ENCODE results near the gene HIVEP3. TPM values are rescaled to one million over a fixed set of nuclear protein-coding genes. Genes with fewer than 3 reads are reported as not detected.
A peak's percentile ranks its signal among the peaks of the same experiment; 100 is the strongest.

HIVEP3 gene
- total RNA-seq, 4 donors from 2014 or later, result 1.4 to 3.0 (median 2.3) TPM

DNA sequence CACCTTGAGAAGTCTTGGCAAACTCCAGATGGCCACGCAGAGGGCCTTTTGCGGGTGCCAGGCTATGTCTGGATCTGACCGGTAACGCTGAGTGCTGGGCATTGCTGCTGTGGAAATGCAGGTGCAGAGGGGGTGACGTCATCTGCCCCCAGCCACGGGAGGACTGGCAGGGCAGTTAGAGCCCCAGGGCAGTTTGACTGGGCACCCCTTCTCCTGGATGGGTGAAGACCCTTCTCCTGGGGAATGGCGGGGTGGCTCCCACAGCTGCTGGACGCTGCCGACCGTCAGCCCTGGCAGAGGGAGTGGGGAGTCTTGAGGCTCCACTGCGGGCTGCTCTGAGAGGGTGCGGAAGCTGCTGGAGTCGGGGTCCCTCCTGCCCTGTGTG is 421.7 kb downstream of the HIVEP3 start:
- H3K9me3 ChIP-seq, result no peaks in the 10 kb centered on the region
- H3K27ac ChIP-seq (replicated peaks in 1 of 4), result peak overlapping the region; percentile 90 to 93 (median 90)
- peak overlapping the region in 2 of 4 donors; percentile 48 to 57 for H3K4me3 ChIP-seq
- H3K4me1 ChIP-seq, result peaks cover 57 to 70% (median 61%) of the 10 kb centered on the region in 4 donors
- H3K36me3 ChIP-seq, result no peaks in the 10 kb centered on the region
- WGBS, result 100% methylated on average over 5 of the region's 13 CpGs
- intact Hi-C loops (cut with DNase I), result no loop called here
- H3K27me3 ChIP-seq, result no peaks in the 10 kb centered on the region
- TF ChIP-seq EP300 (IDR thresholded peaks at IDR 0.05) (no peak), POLR2A (IDR thresholded peaks at IDR 0.05; ENCODE audit: low read depth) (no peak), POLR2AphosphoS5 (IDR thresholded peaks at IDR 0.05) (no peak)
- TF ChIP-seq, protein P1, sequence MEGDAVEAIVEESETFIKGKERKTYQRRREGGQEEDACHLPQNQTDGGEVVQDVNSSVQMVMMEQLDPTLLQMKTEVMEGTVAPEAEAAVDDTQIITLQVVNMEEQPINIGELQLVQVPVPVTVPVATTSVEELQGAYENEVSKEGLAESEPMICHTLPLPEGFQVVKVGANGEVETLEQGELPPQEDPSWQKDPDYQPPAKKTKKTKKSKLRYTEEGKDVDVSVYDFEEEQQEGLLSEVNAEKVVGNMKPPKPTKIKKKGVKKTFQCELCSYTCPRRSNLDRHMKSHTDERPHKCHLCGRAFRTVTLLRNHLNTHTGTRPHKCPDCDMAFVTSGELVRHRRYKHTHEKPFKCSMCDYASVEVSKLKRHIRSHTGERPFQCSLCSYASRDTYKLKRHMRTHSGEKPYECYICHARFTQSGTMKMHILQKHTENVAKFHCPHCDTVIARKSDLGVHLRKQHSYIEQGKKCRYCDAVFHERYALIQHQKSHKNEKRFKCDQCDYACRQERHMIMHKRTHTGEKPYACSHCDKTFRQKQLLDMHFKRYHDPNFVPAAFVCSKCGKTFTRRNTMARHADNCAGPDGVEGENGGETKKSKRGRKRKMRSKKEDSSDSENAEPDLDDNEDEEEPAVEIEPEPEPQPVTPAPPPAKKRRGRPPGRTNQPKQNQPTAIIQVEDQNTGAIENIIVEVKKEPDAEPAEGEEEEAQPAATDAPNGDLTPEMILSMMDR (IDR thresholded peaks at IDR 0.05), result no peak
- no peak for DNase-seq (ENCODE audit: extremely low spot score)

DNA sequence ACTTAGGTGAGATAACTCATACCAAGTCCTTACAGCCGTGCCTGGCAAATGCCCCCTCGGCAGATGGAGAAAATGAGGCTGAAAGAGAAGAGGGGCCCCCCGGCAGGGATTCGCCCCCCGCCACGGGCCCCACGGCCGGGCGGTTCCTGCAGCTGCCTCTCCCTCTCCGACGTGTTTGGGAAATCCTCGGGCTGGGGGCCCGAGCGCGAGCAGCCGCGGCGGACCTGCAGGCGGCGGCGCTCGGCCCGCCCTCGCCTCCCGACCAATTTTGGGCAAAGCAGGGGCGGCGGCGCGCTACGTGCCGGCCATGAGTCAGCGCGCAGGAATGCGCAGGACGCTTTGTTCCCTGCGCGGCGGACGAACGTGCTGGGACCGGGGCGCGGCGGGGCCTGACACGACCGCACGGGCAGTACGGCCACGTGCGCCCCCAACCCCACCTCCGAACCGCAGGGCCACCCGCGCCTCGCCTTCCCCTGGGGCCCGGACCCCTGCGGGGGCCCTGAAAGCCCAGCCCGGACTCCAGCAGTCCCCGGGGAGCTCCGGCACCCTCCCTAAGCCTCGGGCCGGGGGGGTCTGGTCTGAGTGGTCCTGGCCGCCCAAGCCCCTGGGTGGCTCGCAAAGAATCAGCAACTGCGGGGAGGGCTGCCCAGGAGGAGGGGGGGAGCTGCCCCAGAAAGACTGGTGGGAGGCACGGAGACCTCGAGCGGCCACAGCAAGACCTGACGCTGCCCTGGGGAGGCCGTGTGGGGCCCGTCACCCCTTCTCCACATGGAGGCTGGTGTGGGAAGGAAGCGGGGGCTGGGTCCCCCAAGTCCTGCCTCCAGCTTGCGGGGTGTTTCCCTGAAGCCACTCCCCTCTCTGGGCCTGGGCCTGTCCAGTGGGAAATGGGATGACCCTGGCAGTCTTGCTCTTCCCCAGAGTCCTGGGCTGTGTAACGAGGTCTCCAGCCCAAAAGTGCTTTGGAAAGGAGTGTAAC is 422.4 kb downstream of the HIVEP3 start:
- intact Hi-C loops (cut with DNase I), result no loop called here
- WGBS, result 22% methylated on average over 21 of the region's 74 CpGs
- peak overlapping the region; percentile 90 to 93 (median 90) for H3K27ac ChIP-seq (replicated peaks in 1 of 4)
- no peaks in the 10 kb centered on the region for H3K9me3 ChIP-seq
- peak; percentile 94 for DNase-seq (ENCODE audit: extremely low spot score)
- TF ChIP-seq POLR2A (IDR thresholded peaks at IDR 0.05; ENCODE audit: low read depth), result peak; percentile 43
- TF ChIP-seq, protein P1 (IDR thresholded peaks at IDR 0.05), result peak in 2 of 3 experiments; percentile 21 to 29
- peak; percentile 99 for TF ChIP-seq EP300 (IDR thresholded peaks at IDR 0.05)
- TF ChIP-seq POLR2AphosphoS5 (IDR thresholded peaks at IDR 0.05), result peak; percentile 98
- peak overlapping the region; percentile 46 to 57 (median 48) for H3K4me3 ChIP-seq
- no peaks in the 10 kb centered on the region for H3K27me3 ChIP-seq
- H3K4me1 ChIP-seq, result peaks cover 57 to 66% (median 61%) of the 10 kb centered on the region in 4 donors
- no peaks in the 10 kb centered on the region for H3K36me3 ChIP-seq

DNA sequence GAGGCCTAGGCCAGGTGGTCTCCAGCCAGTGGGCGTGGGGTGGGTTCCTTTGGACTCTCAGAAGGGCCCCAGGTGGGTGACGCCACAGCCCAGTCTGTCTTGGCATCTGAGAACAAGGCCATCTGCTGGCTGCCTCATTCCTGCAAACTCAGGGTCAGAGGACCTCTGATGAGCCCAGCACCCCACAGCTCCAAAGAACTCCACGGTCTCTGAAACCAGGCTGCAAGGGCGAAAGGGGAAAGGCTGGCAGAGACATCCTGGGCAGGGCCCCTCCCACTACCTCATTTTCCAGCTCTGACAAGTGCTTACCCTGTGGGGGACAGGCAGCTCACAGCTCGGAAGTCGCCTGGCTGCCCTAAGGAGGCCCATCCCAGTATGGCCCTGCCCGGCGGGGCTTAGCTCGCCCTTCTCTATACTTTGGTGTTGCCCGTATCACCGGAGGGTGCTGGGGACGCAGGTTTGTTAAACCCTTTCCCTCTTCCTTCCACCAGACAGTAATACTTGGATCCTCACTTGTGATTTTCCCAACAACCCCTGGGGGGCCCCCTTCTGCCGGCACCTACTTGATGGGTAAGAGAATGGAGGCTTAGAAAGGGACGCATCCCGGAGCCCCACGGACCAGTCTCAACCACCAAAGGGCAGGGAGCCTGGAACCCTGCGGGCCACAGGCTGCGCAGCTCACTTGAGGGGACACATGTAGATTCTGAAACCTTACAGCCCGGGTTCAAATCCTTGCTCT is 423.3 kb downstream of the HIVEP3 start:
- no peak for DNase-seq (ENCODE audit: extremely low spot score)
- H3K36me3 ChIP-seq, result no peaks in the 10 kb centered on the region
- H3K9me3 ChIP-seq, result no peaks in the 10 kb centered on the region
- peak overlapping the region; percentile 90 to 93 (median 90) for H3K27ac ChIP-seq (replicated peaks in 1 of 4)
- H3K4me3 ChIP-seq, result peak overlapping the region; percentile 46 to 57 (median 48)
- intact Hi-C loops (cut with DNase I), result no loop called here
- no peaks in the 10 kb centered on the region for H3K27me3 ChIP-seq
- 71% methylated on average over 13 of the region's 19 CpGs for WGBS
- no peak for TF ChIP-seq POLR2AphosphoS5 (IDR thresholded peaks at IDR 0.05)
- TF ChIP-seq, protein P1 (IDR thresholded peaks at IDR 0.05), result peak in 2 of 3 experiments; percentile 21 to 25
- peaks cover 53 to 59% (median 54%) of the 10 kb centered on the region in 4 donors for H3K4me1 ChIP-seq

DNA sequence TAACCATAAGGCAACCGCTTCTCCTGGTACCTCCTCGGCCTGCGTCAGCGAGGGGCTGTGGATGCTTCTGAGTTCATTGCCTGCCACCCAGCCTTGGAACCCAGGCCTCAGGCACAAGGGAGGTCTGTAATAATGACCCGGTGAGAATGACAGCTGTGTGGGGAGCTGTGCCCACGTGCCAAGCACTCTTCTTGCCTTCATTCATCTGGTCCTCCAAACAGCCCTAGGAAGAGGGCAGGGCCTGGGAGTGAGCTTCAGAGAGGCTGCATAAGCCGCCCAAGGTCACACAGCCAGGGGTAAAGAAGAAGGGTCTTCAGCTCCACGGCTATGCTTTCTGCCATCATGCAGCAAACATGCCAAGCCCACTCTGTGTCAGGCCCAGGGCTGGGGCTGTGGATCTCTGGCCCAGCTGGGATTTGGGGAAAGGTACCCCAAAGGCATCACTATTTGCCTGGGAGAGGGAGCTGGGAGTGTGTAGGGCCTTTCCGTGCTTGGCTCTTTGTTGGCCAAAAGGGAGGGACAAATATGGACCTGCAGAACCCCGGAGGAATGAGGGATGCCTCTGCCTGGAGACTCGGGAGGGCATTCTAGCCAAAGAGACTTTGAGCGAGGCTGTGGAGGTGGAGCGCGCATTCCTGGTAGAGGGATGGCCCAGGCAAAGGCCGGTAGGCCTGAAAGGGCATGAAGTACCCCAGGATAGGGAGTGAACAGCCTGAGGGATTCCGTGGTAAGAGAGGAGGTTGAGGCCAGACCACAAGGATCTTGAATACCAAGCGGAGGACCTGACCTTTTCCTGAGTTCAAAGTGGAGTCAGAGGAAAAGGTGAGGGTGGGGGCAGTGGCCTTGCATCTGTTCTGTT is 424.1 kb downstream of the HIVEP3 start:
- H3K27me3 ChIP-seq, result no peaks in the 10 kb centered on the region
- 84% methylated on average over 12 of the region's 17 CpGs for WGBS
- no peaks in the 10 kb centered on the region for H3K36me3 ChIP-seq
- H3K4me3 ChIP-seq, result no peak overlapping the region
- H3K9me3 ChIP-seq, result no peaks in the 10 kb centered on the region
- no peak for DNase-seq (ENCODE audit: extremely low spot score)
- intact Hi-C loops (cut with DNase I), result no loop called here
- H3K27ac ChIP-seq (replicated peaks in 1 of 4), result peak overlapping the region; percentile 90 to 93 (median 90)
- TF ChIP-seq POLR2AphosphoS5 (IDR thresholded peaks at IDR 0.05) (no peak), POLR2A (IDR thresholded peaks at IDR 0.05; ENCODE audit: low read depth) (no peak), EP300 (IDR thresholded peaks at IDR 0.05) (no peak)
- TF ChIP-seq, protein P1 (IDR thresholded peaks at IDR 0.05), result no peak
- peaks cover 45 to 51% (median 46%) of the 10 kb centered on the region in 4 donors for H3K4me1 ChIP-seq
